Suppressor macrophage (primary cell): Measurements from ENCODE around the gene GDI2.
A peak's percentile ranks its signal among the peaks of the same experiment; 100 is the strongest.
"Not testable (repeated sequence)": the region's sequence is repeated elsewhere in the genome, so short reads cannot be mapped to it uniquely, and the experiment has no call there.

Source experiments
- DNase-seq, 4 experiments: peaks; one replicate each; pipeline ENCODE4 v3.0.0-alpha.2; 2020 to 2022
- total RNA-seq, 17 experiments: gene quantifications; one replicate each; lab custom pipeline; 2026; ENCODE audit warnings: mixed read lengths in 6 of 17, inconsistent platforms in 3 of 17; lab: John Stamatoyannopoulos, UW

The GDI2 gene
- 351 to 660 (median 493) reads per million in 17 experiments for total RNA-seq

DNA sequence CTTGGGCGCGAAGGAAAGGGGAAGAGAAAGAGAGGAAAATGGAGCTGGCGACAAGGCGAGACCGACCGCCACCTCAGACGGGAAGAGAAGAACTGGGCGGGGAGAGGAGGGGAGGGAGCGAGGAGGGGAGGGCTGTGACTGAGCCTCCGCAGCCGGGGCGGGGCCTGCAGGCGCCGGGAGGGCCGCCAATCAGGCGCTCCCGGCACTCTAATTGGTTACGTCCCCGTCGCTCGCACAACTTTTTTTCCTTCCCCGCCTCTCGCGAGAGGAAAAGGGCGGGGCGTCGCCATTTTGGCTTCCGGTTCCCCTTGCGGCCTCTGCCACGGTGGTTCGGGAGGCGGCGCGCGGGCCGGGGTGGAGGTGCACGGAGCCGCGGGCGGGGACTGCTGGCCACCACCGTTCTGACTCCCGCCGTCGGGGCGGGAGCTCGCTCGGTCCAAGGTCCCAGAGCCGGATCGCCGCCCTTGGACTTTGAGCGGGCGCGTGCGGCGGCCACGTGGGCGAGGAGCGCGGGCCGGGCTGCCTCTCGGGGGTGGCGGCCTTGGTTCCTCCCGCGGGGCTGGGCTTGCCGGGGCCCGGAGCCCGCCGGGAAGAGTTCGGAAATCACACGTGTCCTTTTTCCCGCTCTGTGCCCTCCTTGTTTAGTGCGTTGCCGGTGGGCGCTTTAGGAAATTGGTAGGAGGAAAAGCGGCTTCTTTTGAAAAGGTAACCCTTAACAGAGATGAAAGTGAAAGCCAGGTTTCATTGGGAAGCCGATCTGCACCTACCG lies at the start of gene GDI2:
Gene GDI2, minus strand, starts transcription at position 94 of the 769 bp plus-strand sequence. CDS start 176 bp downstream, outside the sequence.
- peak; percentile 99 for DNase-seq

DNA sequence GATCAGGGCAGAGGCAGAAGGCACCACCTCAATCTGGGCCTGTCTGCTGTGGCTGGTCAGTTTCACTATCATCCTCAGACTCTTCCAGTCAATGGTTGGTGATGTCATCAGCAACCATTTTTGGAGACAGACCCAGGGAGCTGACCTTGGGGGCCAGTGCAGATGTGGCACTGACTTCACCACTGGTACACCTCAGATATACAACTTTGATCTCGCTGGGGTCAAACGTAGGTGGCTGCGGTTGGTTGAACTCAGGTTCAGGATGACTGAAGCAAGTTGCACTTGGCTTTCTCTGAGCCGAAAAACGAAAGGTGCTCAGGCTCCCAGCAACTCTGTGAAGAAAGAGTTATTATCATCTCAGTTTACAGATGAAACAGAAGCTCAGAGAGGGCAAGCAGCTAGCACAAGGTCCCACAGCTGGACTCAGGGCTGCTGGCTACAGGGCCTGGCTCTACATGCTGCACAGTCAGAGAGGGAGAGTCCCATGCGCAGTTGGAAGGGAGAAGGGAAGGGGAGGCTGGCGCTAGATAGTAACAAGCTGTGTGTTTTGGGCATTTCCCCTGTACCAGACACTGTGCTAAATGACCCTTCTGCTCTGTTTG lies 49.2 kb upstream of the GDI2 start:
- DNase-seq, result no peak

DNA sequence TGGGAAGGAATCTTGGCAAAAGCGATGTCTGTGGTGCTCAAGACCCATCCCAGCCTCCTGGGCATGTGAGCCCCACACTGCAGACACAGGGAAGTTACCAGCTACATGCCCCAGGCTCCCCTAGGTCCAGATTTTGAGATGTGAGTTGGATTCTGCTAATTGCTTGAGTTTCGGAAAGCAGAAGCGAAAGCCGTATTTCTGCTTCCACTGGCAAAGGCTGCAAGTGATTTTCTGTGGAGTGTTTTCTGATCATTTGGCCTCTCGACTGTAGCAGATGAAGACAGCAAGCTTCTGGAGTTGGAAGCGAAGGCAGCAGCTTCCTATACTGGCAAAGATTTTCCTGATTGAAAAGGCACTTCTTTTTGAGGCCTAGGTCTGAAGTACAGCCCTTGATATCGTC lies 46.8 kb upstream of the GDI2 start:
- DNase-seq, result peak; percentile 22 to 67 (median 60)

DNA sequence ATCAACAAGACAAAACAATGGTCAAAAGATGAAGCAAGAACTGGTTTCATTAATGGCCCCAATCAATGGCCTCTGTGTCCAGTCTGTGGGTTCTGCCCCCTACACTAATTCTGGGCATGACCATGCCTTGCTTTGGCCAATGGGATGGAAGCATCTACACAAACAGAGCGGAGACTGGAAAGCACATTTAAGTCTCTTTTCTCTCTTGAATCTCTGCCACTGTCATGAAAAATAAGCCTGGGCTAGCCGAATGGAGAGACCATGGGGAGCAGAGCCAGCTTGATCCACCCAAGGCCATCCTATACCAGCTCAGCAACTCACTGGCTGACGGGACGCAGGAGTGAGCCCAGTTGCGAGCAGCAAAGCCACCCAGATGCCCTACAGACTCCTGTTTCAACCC lies 45.6 kb upstream of the GDI2 start:
- DNase-seq, result no peak

DNA sequence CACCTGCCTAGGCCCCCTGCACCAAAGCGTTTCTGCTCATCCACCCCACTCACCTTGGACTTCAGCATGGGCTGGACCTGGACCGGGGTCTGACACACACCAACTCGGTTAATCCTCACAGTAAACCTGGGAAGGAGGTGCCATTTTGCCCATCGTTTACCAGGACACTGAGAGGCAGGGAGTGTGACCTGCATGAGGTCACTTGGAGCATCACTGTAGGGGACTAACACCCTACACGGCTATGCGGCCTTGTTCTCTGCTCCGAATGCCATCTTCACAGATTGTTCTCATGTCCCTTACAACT lies 43.4 kb upstream of the GDI2 start:
- DNase-seq, result no peak

DNA sequence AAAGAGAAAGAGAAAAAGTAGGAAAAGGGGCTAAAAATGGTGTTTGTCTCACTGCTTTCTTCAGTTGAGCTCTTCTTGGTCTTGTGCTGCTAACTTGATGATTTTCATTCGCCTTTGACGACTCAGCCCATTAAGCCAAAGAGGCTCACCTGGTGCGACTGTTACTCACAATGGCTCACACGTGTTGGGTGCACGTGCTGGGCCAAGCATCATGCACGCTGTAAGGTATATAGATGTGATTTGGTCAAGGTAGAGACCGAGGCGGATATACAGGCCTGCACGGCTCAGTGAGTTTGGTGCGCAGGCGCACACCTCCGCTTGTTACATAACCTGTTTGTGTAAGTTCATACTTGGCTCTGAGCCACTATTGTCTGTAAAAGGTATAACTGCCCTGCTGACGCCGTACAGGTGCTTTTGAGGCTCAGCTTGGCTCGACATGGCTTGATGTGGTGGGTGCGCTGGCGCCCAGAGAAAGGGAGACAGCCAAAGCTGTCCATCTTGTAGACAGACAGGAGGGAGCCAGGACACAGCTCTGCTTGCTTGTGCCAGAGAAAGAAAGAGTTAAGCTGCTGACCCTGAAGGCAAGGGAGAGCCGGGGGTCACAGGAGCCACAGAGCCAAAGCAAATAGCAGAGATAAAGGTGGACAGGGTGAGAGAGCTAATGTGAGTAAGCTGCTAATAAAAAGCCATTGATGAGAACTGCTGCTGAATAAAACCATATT lies 42.9 kb upstream of the GDI2 start:
- DNase-seq, result no peak

DNA sequence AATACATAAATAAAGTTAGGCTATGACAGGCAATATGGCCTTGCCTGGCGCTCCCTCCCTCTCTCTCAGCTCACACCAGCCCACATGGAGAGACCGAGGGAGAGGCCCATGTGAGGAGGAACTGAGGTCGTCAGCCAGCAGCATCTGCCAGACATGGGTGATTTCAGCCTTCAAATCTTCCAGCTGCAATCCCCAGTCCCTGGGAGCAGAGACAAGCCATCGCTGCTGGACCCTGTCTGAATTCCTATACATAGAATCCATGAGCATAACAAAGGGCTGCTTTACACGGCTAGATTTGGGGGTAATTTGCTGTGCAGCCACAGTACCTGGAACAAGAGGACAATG lies 40.9 kb upstream of the GDI2 start:
- peak in 3 of 4 experiments; percentile 28 to 49 (median 37) for DNase-seq

DNA sequence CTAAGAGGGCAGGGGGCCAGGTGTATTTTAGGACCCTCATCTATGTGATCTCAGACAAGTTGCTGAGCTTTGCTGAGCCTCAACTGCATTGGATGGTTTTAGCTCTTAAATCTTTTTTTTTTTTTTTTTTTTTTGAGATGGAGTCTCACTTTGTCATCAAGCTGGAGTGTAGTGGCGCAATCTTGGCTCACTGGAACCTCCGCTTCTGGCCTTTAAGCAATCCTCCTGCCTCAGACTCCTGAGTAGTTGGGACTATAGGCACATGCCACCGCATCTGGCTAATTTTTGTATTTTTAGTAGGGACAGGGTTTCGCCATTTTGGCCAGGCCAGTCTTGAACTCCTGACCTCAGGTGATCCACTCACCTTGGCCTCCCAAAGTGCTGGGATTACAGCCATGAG lies 33.4 kb upstream of the GDI2 start:
- peak; percentile 25 to 48 (median 34) for DNase-seq

DNA sequence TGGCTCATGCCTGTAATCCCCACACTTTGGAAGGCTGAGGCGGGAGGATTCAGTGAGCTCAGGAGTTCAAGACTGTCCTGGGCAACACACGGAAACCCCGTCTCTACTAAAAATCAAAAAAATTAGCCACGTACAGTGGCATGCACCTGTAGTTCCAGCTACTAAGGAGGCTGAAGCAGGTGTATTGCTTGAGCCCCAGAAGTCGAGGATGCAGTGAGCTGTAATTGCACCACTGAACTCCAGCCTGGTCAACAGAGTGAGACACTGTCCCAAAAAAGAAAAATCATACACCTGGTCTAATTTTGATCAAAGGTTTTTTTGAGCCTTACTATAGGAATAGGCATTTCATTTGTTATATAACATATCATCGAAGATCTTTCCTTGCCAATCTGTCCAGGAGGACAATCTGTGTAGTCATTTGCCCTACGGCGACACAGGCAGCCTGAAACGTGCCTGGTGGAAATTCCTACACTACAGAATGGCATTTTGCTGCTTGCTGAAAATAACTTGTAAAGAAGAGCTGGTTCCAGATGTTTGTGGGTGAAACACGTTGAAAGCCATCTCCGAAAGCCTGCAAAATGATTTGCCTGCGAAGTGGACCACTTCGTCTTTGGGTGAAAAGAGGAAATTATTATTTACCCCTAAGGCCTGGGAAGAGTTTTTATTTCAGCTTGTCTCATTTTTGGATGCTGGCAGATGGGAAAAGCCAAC lies 31.3 kb upstream of the GDI2 start:
- DNase-seq, result no peak

DNA sequence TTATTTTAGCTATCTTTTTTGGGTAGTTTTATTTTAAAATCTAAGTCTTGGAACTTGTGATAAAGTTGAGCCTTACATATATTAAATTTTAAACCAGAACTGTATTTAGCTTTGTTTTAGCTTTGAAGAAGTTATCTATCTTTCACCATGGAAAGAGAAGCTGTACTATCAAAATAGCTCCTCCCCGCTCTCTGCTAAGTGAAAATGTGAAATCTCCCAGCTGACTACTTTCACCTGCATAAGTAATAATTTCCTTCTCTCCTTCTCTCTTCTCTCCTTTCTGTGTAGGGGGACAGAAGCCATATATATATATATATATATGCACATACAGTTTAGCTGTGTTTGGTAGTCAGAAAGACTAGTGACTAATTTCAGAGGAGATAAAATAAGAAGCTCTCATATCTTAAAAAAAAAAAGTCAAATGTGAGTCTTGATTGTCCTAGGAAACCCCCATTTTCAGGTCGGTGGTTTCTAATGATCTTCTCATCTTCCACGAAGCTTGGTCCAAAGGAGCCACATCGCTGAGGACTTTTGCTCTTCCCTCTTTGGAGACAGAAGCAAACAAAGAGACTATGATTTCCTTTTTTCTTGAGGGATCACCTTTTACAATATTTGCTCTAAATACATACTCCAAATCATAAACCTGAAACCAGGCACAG lies 30.6 kb upstream of the GDI2 start:
- no peak for DNase-seq

DNA sequence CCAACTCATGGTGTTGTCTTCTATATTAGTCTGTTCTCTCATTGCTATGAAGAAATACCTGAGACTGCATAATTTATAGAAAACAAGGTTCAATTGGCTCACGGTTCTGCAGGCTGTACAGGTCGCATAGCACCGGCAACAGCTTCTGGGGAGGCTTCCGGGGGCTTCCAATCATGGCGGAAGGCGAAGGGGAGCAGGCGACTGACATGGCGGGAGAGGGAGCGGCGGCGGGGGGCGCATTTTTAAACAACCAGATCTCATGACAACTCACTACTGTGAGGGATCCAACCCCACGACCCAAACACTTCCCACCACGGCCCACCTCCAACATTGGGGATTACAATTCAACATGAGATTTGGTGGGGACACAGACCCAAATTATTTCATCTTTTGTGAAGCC lies 28.7 kb upstream of the GDI2 start:
- DNase-seq, result no peak

DNA sequence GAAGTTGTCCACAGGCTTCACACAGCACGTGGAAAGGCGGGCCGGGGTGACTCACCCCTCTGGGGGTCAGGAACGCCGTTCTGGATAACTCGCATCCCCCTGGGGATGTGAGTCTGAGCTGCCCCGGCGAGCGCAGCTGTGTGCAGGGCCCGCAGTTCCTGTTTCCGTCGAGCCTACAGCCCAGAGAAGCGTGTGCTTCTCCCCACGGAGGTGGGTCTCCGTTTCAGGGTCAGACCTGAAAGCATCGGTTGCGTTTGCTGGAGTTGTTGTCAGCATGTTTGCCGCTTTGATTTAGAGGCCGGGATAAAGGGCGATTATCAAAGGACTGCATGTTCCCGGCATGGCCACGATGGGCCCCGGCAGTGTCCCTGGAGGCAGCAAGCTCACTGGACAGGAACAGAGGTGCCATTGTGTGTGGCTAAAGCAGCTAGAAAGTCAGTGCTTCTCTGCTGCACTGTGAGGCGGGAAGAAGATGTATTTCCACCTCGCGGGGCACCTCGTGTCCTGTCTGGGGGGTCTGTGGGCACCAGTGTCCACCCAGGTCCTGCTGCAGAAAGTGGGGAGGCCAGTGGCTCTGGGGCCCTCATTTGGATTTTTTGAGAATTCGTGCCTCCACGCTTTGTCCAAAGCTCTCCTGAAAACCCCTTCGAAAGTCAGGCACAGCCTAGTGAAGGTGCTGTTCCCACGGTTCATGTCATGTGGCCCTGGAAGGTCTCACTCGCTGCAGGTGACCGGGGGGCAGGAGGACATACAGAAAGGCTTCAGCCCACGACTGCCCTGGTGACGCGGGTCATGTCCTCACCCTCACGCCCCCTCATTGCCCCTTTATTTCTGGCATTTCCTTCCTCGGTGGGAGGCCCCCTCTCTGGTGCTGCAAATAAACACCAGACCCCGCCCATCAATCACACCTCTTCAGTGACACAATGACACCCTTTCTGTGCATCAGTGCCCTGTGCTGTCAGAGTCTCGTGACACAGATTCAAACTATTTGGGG lies 27.4 kb upstream of the GDI2 start:
- DNase-seq, result peak; percentile 33 to 65 (median 52)

DNA sequence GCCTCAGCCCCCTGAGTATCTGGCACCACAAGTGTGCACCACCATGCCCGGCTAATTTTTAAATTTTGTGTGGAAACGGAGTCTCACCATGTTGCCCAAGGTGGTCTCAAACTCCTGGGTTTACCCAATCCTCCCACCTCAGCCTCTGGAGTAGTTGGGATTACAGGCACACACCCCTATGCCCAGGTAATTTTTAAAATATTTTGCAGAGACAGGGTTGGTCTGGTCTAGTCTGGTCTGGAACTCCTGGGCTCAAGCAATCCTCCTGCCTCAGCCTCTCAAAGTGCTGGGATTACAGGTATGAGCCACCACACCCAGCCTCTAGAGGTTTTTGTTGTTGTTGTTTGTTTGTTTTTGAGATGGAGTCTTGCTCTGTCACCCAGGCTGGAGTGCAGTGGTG lies 22.9 kb upstream of the GDI2 start:
- not testable (repeated sequence) for DNase-seq

DNA sequence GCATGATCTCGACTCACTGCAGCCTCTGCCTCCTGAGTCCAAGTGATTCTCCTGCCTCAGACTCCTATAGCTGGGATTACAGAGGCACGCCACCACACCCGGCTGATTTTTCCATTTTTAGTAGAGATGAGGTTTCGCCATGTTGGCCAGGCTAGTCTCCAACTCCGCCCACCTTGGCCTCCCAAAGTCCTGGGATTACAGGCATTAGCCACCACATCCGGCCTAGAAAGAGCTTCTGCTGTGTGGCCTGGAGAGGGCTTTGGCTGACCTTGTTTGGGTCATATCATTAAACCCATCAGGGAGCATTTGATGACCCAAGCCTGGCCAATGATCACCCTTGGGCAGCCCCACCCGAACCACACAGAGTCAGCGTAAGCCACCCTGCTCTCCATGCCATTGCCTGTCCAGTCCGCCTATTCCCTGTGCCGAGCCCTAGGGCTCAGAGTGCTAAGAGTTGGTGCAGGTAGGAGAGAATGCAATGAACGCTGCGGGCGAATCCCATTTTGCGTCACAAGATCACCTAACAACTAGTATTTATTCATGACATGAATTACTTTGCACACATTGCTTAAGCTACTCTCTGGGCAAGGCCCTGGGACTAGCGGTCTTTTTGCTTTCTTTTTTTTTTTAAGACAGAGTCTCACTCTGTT lies 22.3 kb upstream of the GDI2 start:
- no peak for DNase-seq

DNA sequence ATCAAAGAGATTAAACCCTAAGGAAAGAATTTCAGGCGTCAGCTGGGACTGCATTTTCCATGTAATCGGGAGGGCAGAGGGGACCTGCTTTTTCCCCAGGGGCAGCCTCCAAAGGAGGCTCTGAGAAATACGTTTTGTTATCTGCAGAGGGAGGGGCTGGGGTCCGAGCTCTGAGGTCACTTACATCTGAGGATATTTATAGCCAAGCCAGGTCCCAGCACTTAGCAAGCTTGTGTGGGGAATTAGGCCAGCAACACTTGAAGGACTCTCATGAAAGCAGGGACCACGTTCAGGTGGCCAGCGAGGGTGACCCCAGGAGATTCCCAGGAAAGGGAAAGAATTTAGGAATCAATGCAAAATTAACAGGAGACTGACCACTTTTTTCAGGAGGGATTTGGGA lies 20.6 kb upstream of the GDI2 start:
- no peak for DNase-seq

DNA sequence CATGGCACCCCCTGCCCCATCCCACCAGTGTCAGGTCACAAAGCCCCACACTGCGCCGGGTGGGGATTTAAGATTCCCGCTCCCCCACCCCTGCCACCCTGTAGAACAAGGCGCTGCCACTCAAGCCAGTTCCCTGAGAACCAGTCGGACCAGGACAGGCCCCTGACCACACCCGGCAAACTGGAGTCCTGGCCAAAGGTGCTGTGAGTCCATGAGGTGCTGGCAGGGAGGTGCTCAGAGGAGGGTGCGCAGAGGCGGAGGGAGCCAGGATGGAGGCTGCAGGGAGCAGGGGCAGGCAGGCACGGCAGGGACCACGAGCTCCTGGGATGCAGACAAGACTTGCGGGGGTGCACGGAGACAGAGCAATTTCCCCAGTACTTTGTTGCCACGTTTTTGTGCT lies 19.7 kb upstream of the GDI2 start:
- no peak for DNase-seq

DNA sequence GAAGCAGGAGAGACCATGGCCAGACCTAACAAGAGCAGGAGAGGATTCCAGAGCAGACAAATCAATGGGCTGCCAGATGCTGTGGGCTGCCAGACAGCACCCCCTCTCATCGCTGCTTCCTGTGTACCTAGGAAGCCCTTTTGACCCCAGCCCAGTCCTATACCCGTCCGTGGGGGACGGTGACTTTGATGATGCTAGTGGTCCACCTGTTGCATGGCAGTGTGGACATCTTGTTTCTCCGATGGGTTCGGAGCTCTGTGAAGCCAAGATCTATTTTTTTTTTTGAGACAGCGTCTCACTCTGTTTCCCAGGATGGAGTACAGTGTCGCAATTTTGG lies 18.2 kb upstream of the GDI2 start:
- DNase-seq, result no peak

DNA sequence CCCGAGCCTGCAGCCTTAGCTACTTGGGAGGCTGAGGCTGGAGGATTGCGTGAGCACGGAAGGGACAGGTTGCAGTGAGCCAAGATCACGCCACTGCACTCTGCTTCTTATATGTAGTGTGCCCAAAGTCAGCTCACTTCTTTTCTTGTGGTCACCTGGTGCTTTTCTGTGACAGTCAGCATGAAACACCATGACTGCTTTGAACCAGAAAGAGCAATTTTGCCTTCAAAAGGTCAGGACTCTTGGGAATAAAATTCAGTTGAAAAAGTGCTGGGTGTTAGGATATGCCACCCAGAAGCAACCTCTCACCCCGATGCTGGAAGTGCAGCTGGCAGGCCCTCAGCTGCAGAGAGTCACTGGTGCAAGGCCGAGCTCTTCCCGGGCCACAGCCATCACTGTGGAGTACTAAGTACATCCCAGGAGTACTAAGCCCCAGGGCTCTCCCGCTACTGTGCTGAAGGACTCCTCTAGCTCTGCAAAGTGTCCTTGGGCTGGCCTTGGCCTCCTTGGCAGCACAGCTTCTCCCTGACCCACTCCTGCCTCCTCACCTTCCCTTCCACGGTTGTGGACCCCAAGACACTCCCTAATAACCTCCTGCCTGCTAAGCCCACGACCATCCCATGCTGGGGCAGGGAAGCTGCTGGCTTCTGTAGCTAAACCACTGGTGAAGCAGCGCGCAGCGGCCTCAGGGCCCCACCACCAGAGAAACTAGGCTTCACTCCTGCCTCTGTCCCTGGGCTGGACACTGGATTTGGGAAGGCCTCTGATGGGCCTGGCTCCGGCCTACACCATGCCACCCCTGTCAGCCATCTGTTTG lies 17.6 kb upstream of the GDI2 start:
- DNase-seq, result no peak

DNA sequence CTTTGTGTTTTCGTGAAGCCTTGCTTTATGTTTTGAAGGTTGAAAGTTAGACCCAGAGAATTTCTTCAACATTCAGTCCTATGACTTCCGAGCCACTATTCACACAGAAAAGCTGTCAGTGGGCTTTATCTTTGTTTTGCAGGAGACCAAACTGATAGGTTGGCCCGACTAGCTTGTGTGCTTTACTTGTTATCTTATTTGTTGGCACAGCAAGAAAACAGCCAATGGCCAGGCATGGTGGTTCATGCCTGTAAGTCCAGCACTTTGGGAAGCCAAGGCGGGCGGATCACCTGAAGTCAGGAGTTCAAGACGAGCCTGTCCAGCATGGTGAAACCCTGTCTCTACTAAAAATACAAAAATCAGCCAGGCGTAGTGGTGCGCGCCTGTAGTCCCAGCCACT lies 16.0 kb upstream of the GDI2 start:
- DNase-seq, result no peak

DNA sequence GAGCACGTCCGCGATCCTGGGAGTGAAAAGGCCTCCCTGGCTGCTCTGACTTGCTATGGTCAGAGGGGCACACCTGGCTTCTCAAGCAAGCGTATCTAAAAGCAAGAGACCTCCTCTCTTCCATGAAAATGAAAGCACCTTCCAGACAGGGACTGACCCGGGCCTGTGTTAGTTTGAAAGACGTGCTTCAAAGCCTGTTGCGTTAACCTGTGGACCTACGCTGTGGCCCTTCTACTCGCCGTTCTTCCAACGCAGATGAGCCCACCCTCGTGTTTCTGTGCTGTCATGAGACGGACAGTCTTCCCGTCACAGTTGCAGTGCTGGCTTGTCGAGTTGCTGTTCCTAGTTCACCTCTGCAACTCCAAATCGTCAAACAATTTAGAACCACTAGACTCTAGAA lies 15.5 kb upstream of the GDI2 start:
- DNase-seq, result no peak
